Neural progenitor cell (in vitro differentiated cells): Measurements from ENCODE around the gene ATF7IP2. TPM values are rescaled to one million over a fixed set of nuclear protein-coding genes. Genes with fewer than 3 reads are reported as not detected.
"Not testable (repeated sequence)": the region's sequence is repeated elsewhere in the genome, so short reads cannot be mapped to it uniquely, and the experiment has no call there.

Experiments used
- DNase-seq: peaks from one replicate; pipeline ENCODE4 v3.0.0-alpha.2; 2016; ENCODE audit warnings: low spot score
- H2AFZ ChIP-seq: fragments of 200-600 bp; sonication (generic); replicated peaks from 2 replicates; pipeline ENCODE4 v1.6.1; 2016; ENCODE audit warnings: antibody characterized with exemption
- H3F3A ChIP-seq: fragments of 200-600 bp; sonication (generic); 2 replicates; pipeline ENCODE4 v1.6.1; 2016; ENCODE audit warnings: antibody characterized with exemption, low read depth
- H3K27ac ChIP-seq: fragments of 200-600 bp; sonication (generic); 2 replicates; pipeline ENCODE4 v1.5.1; 2016; ENCODE audit warnings: mild to moderate bottlenecking
- H3K27me3 ChIP-seq: fragments of 200-600 bp; sonication (generic); 2 replicates; pipeline ENCODE4 v1.6.1; 2016; ENCODE audit warnings: mild to moderate bottlenecking, moderate library complexity
- H3K36me3 ChIP-seq: fragments of 200-600 bp; sonication (generic); 2 replicates; pipeline ENCODE4 v1.5.1; 2016
- H3K4me1 ChIP-seq: fragments of 200-600 bp; sonication (generic); 2 replicates; pipeline ENCODE4 v1.6.1; 2016; ENCODE audit warnings: mixed run types
- H3K4me2 ChIP-seq: fragments of 200-600 bp; sonication (generic); 2 replicates; pipeline ENCODE4 v1.6.1; 2016
- H3K4me3 ChIP-seq: fragments of 200-600 bp; sonication (generic); 2 replicates; pipeline ENCODE4 v1.5.1; 2016
- H3K79me2 ChIP-seq: fragments of 200-600 bp; sonication (generic); 2 replicates; pipeline ENCODE4 v1.6.1; 2016; ENCODE audit warnings: low read depth
- H3K9ac ChIP-seq: fragments of 200-600 bp; sonication (generic); 2 replicates; pipeline ENCODE4 v1.6.1; 2016
- H3K9me3 ChIP-seq: fragments of 200-600 bp; sonication (generic); 2 replicates; pipeline ENCODE4 v1.5.1; 2016; ENCODE audit warnings: low read depth
- H4K20me1 ChIP-seq: fragments of 200-600 bp; sonication (generic); 2 replicates; pipeline ENCODE4 v1.6.1; 2016; ENCODE audit warnings: low read depth
- H3K27ac Mint-ChIP-seq: 3 replicates; pipeline ENCODE4 v1.8.0; 2021; ENCODE audit warnings: mixed read lengths
- H3K27me3 Mint-ChIP-seq: 2 replicates; pipeline ENCODE4 v1.8.0; 2022; ENCODE audit warnings: low read depth, mild to moderate bottlenecking, inconsistent platforms, moderate library complexity, mixed read lengths; ENCODE audit not compliant: insufficient read depth
- H3K36me3 Mint-ChIP-seq: 3 replicates; pipeline ENCODE4 v1.8.0; 2021; ENCODE audit warnings: mixed read lengths
- H3K4me1 Mint-ChIP-seq: 3 replicates; pipeline ENCODE4 v1.8.0; 2021; ENCODE audit warnings: mixed read lengths
- H3K4me3 Mint-ChIP-seq: 3 replicates; pipeline ENCODE4 v1.8.0; 2021; ENCODE audit warnings: mild to moderate bottlenecking, moderate library complexity, mixed read lengths
- H3K9me3 Mint-ChIP-seq: 3 replicates; pipeline ENCODE4 v1.8.0; 2020; ENCODE audit warnings: mixed read lengths
- CTCF ChIP-seq: fragments of 200-600 bp; sonication (generic); IDR thresholded peaks from 2 replicates; pipeline ENCODE4 v1.5.1; 2017; ENCODE audit warnings: antibody characterized with exemption, mild to moderate bottlenecking
- EZH2 ChIP-seq: fragments of 200-600 bp; sonication (generic); IDR thresholded peaks from 2 replicates; pipeline ENCODE4 v1.6.1; 2017; ENCODE audit warnings: antibody characterized with exemption, mild to moderate bottlenecking, moderate library complexity
- EZH2phosphoT487 ChIP-seq: fragments of 200-600 bp; sonication (generic); IDR thresholded peaks from 2 replicates; pipeline ENCODE4 v1.6.1; 2017; ENCODE audit warnings: antibody characterized with exemption
- total RNA-seq: library from RNA; depleted of rRNA; stranded (reverse); fragments of >200 nt; gene quantifications from 2 replicates; pipeline ENCODE4 v1.2.3, GENCODE V29; 2015; ENCODE audit warnings: low replicate concordance

Gene ATF7IP2
- total RNA-seq, 1 donor from 2014 or later: 31.0 TPM

- H3K27me3 Mint-ChIP-seq: no peaks in the 10 kb centered on the region
- H2AFZ ChIP-seq: no peak overlapping the region
- H3K9me3 ChIP-seq: no peaks in the 10 kb centered on the region
- H3K27ac Mint-ChIP-seq: no peak overlapping the region
- TF ChIP-seq EZH2phosphoT487 (no peak), EZH2 (no peak), CTCF (no peak)
- H3K79me2 ChIP-seq: no peaks in the 10 kb centered on the region
- H3K4me1 Mint-ChIP-seq: no peaks in the 10 kb centered on the region
- H3F3A ChIP-seq: peaks cover 6% of the 10 kb centered on the region
- no peaks in the 10 kb centered on the region for H3K27me3 ChIP-seq
- H3K4me3 Mint-ChIP-seq: no peak overlapping the region
- H3K4me1 ChIP-seq: peaks cover 6% of the 10 kb centered on the region
- peaks cover 5% of the 10 kb centered on the region for H3K9me3 Mint-ChIP-seq
- H3K4me3 ChIP-seq: no peak overlapping the region
- DNase-seq: no peak
- no peaks in the 10 kb centered on the region for H4K20me1 ChIP-seq
- no peak overlapping the region for H3K9ac ChIP-seq
- H3K4me2 ChIP-seq: no peak overlapping the region
- H3K36me3 ChIP-seq: no peaks in the 10 kb centered on the region
- no peak overlapping the region for H3K27ac ChIP-seq
- no peaks in the 10 kb centered on the region for H3K36me3 Mint-ChIP-seq
Measured at GRCh38 chr16:10501016-10501607, 115.3 kb downstream of the ATF7IP2 start.

GRCh38 chr16:10502776-10503175 lies 116.9 kb downstream of the ATF7IP2 start:
- no peaks in the 10 kb centered on the region for H3K9me3 ChIP-seq
- Mint-ChIP-seq H3K36me3 (no peaks in the 10 kb centered on the region), H3K4me1 (no peaks in the 10 kb centered on the region), H3K27me3 (peaks cover 2% of the 10 kb centered on the region), H3K27ac (no peak overlapping the region), H3K9me3 (peaks cover 3% of the 10 kb centered on the region), H3K4me3 (no peak overlapping the region)
- no peaks in the 10 kb centered on the region for H3K79me2 ChIP-seq
- H3K9ac ChIP-seq: no peak overlapping the region
- no peak overlapping the region for H3K4me2 ChIP-seq
- DNase-seq: no peak
- no peaks in the 10 kb centered on the region for H3K27me3 ChIP-seq
- H2AFZ ChIP-seq: no peak overlapping the region
- H3K4me1 ChIP-seq: peaks cover 6% of the 10 kb centered on the region
- H3K36me3 ChIP-seq: no peaks in the 10 kb centered on the region
- H3K27ac ChIP-seq: no peak overlapping the region
- H3F3A ChIP-seq: peaks cover 6% of the 10 kb centered on the region
- H3K4me3 ChIP-seq: no peak overlapping the region
- no peaks in the 10 kb centered on the region for H4K20me1 ChIP-seq
- TF ChIP-seq EZH2 (no peak), CTCF (no peak), EZH2phosphoT487 (no peak)

- Histone ChIP-seq H4K20me1 (no peaks in the 10 kb centered on the region), H3F3A (no peaks in the 10 kb centered on the region), H3K4me3 (no peak overlapping the region), H3K27ac (no peak overlapping the region), H3K4me1 (peaks cover 6% of the 10 kb centered on the region), H3K27me3 (no peaks in the 10 kb centered on the region), H3K36me3 (no peaks in the 10 kb centered on the region), H3K9ac (no peak overlapping the region), H3K79me2 (no peaks in the 10 kb centered on the region), H3K9me3 (no peaks in the 10 kb centered on the region), H2AFZ (no peak overlapping the region), H3K4me2 (no peak overlapping the region)
- TF ChIP-seq EZH2: no peak
- TF ChIP-seq EZH2phosphoT487: no peak
- no peak for TF ChIP-seq CTCF
- Mint-ChIP-seq H3K27ac (no peak overlapping the region), H3K9me3 (peaks cover 3% of the 10 kb centered on the region), H3K4me1 (no peaks in the 10 kb centered on the region), H3K27me3 (peaks cover 2% of the 10 kb centered on the region), H3K36me3 (no peaks in the 10 kb centered on the region), H3K4me3 (no peak overlapping the region)
- peak; percentile 13 for DNase-seq
Measured at GRCh38 chr16:10504404-10504885, 118.6 kb downstream of the ATF7IP2 start.

GRCh38 chr16:10505286-10505685 lies 119.4 kb downstream of the ATF7IP2 start:
- H3K27me3 Mint-ChIP-seq, H3K9me3 Mint-ChIP-seq, H3K9ac ChIP-seq, H3K9me3 ChIP-seq, H3K27ac ChIP-seq, H3K36me3 Mint-ChIP-seq, H4K20me1 ChIP-seq, H3K4me2 ChIP-seq, H3K4me1 Mint-ChIP-seq, H3F3A ChIP-seq, H3K4me3 ChIP-seq, H2AFZ ChIP-seq, H3K36me3 ChIP-seq, H3K4me3 Mint-ChIP-seq, H3K27ac Mint-ChIP-seq, DNase-seq, H3K79me2 ChIP-seq, H3K4me1 ChIP-seq, H3K27me3 ChIP-seq: not testable (repeated sequence)
